Measurements from ENCODE around the gene SZRD1.

The SZRD1 gene

DNA sequence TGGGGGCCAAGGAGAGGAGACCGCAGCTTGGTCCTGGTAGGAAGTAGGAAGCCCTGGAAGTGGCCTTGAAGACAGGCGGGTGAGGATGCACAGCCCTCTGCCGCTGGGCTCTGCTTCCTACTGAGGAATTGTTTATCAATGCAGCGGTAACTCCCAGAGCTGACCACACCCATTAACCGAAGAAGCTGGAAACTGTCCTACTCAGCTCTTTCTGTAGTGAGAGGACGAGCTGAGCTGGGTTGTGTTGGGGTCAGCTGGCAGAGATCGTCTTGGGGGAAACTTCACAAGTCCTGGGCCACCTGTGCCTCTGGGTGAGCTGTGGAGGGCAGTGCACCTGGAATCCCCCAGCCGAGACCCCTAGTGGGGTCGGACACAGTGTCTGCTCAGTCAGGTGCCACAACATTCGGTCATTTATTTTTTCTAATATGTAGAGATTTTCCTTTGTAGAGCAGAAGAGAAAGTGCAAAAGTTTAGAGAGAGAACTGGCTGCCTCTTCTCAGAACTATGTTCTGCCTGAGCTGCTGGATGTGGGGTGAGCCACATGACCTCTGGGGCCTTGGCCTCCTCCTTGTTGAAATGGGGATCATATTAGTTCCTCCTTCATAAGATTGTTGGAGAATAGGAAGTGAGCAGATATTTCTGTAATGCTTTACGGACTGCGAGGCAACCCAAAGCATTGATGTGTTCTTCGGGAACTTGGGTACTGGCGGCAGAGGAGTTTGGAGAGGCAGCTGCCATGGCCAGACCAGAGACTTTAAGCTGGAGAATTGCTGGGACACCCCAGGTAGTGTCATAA lies 77.1 kb downstream of the SZRD1 start:
- no peak overlapping the region for H3K27ac ChIP-seq (ENCODE audit: low read length, poor library complexity, severe bottlenecking)
- no peak overlapping the region for H3K4ac ChIP-seq (ENCODE audit: low read depth in 1 of 2, low read length in 2 of 2)
- no peak overlapping the region for H4K8ac ChIP-seq (ENCODE audit: low read length)
- no peak overlapping the region for H3K23ac ChIP-seq (ENCODE audit: low read length in 2 of 2)
- 90% methylated on average over 12 of the region's 14 CpGs for WGBS
- H2AK5ac ChIP-seq (ENCODE audit: low read length, severe bottlenecking), result no peak overlapping the region
- no peak overlapping the region for H3K18ac ChIP-seq (ENCODE audit: low read depth in 1 of 2, low read length in 2 of 2)
- no peak overlapping the region for H4K91ac ChIP-seq (ENCODE audit: low read length)
- H2AFZ ChIP-seq (ENCODE audit: low read depth, low read length), result no peak overlapping the region
- H2BK5ac ChIP-seq (ENCODE audit: low read depth, low read length, poor library complexity, severe bottlenecking), result no peak overlapping the region
- no peaks in the 10 kb centered on the region for H3K27me3 ChIP-seq (ENCODE audit: control insufficient read depth in 1 of 2, insufficient read depth in 1 of 2, low read length in 2 of 2)
- no peaks in the 10 kb centered on the region for H3K9me3 ChIP-seq (ENCODE audit: control insufficient read depth, low read length)
- no peak overlapping the region for H3K4me2 ChIP-seq (ENCODE audit: low read length, poor library complexity, severe bottlenecking)
- H3K79me1 ChIP-seq (replicated peaks; ENCODE audit: low read length, poor library complexity, severe bottlenecking), result peaks cover 34% of the 10 kb centered on the region
- peak overlapping the region; percentile 14 for H3K9ac ChIP-seq (ENCODE audit: low read length)
- DNase-seq, result peak; percentile 20
- no peak overlapping the region for H3K14ac ChIP-seq (ENCODE audit: low read length in 2 of 2)
- peaks cover 15% of the 10 kb centered on the region for H3K4me1 ChIP-seq (ENCODE audit: control insufficient read depth, insufficient read depth, low read depth, low read length)
- H3K36me3 ChIP-seq (ENCODE audit: control insufficient read depth in 1 of 2, insufficient read depth in 2 of 2, low read depth in 1 of 2, low read length in 2 of 2), result peaks cover 63 to 64% of the 10 kb centered on the region in 2 experiments
- no peak overlapping the region for H2BK12ac ChIP-seq (ENCODE audit: low read length in 2 of 2)
- H3K4me3 ChIP-seq (ENCODE audit: insufficient read depth in 1 of 2, low read depth in 1 of 2, low read length in 2 of 2), result no peak overlapping the region
- no peak overlapping the region for H2BK120ac ChIP-seq (ENCODE audit: low read depth, low read length)
- no peak overlapping the region for H2BK15ac ChIP-seq (ENCODE audit: low read depth, poor library complexity, severe bottlenecking)

DNA sequence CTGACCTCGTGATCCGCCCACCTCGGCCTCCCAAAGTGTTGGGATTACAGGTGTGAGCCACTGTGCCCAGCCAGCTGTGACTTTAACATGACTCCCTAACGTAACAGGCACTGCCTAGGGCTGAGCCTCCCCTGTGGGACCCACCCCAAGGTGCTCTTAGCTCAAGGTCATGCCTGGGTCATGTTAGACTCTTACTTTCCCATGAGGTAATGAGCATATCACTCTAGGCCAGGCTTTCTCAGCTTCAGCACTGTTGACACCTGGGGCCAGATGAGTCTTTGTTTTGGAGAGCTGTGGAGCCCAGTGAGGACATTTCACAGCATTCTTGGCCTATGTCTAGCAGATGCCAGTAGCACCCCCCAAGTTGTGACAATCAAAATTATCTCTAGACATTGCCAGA lies 78.0 kb downstream of the SZRD1 start:
- Histone ChIP-seq H4K8ac (ENCODE audit: low read length) (no peak overlapping the region), H3K9ac (ENCODE audit: low read length) (no peak overlapping the region), H4K91ac (ENCODE audit: low read length) (no peak overlapping the region), H2BK5ac (ENCODE audit: low read depth, low read length, poor library complexity, severe bottlenecking) (no peak overlapping the region), H3K23ac (ENCODE audit: low read length in 2 of 2) (no peak overlapping the region), H2AK5ac (ENCODE audit: low read length, severe bottlenecking) (no peak overlapping the region), H3K4me1 (ENCODE audit: control insufficient read depth, insufficient read depth, low read depth, low read length) (peaks cover 15% of the 10 kb centered on the region), H2AFZ (ENCODE audit: low read depth, low read length) (no peak overlapping the region), H2BK120ac (ENCODE audit: low read depth, low read length) (no peak overlapping the region), H3K36me3 (ENCODE audit: control insufficient read depth in 1 of 2, insufficient read depth in 2 of 2, low read depth in 1 of 2, low read length in 2 of 2) (peaks cover 70 to 72% of the 10 kb centered on the region in 2 experiments), H2BK15ac (ENCODE audit: low read depth, poor library complexity, severe bottlenecking) (no peak overlapping the region), H3K14ac (ENCODE audit: low read length in 2 of 2) (no peak overlapping the region), H3K27ac (ENCODE audit: low read length, poor library complexity, severe bottlenecking) (no peak overlapping the region), H3K4me2 (ENCODE audit: low read length, poor library complexity, severe bottlenecking) (no peak overlapping the region), H3K79me1 (replicated peaks; ENCODE audit: low read length, poor library complexity, severe bottlenecking) (peaks cover 36% of the 10 kb centered on the region), H3K4ac (ENCODE audit: low read depth in 1 of 2, low read length in 2 of 2) (no peak overlapping the region), H3K18ac (ENCODE audit: low read depth in 1 of 2, low read length in 2 of 2) (no peak overlapping the region), H3K27me3 (ENCODE audit: control insufficient read depth in 1 of 2, insufficient read depth in 1 of 2, low read length in 2 of 2) (no peaks in the 10 kb centered on the region), H3K9me3 (ENCODE audit: control insufficient read depth, low read length) (no peaks in the 10 kb centered on the region), H3K4me3 (ENCODE audit: insufficient read depth in 1 of 2, low read depth in 1 of 2, low read length in 2 of 2) (no peak overlapping the region), H2BK12ac (ENCODE audit: low read length in 2 of 2) (no peak overlapping the region)
- DNase-seq, result no peak
- WGBS, result 96% methylated on average over 4 of the region's 4 CpGs

DNA sequence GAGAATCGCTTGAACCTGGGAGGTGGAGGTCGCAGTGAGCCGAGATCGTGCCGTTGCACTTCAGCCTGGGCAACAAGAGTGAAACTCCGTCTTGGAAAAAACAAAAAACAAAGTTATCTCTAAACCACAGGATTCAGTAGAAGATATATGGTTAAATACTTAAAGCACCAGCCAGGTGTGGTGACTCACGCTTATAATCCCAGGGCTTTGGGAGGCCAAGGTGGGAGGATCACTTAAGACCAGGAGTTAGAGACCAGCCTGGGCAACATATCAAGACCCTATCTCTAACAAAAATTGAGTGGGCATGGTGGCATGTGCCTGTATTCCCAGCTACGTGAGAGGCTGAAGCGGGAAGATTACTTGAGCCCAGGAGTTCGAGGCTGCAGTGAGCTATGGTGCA lies 79.1 kb downstream of the SZRD1 start:
- Histone ChIP-seq H2BK15ac (ENCODE audit: low read depth, poor library complexity, severe bottlenecking) (no peak overlapping the region), H3K14ac (ENCODE audit: low read length in 2 of 2) (no peak overlapping the region), H2AFZ (ENCODE audit: low read depth, low read length) (no peak overlapping the region), H3K27ac (ENCODE audit: low read length, poor library complexity, severe bottlenecking) (no peak overlapping the region), H2BK120ac (ENCODE audit: low read depth, low read length) (no peak overlapping the region), H2BK5ac (ENCODE audit: low read depth, low read length, poor library complexity, severe bottlenecking) (no peak overlapping the region), H3K4ac (ENCODE audit: low read depth in 1 of 2, low read length in 2 of 2) (no peak overlapping the region), H2AK5ac (ENCODE audit: low read length, severe bottlenecking) (no peak overlapping the region), H3K4me1 (ENCODE audit: control insufficient read depth, insufficient read depth, low read depth, low read length) (peaks cover 12% of the 10 kb centered on the region), H3K36me3 (ENCODE audit: control insufficient read depth in 1 of 2, insufficient read depth in 2 of 2, low read depth in 1 of 2, low read length in 2 of 2) (peaks cover 73 to 83% of the 10 kb centered on the region in 2 experiments), H3K4me3 (ENCODE audit: insufficient read depth in 1 of 2, low read depth in 1 of 2, low read length in 2 of 2) (no peak overlapping the region), H3K9me3 (ENCODE audit: control insufficient read depth, low read length) (no peaks in the 10 kb centered on the region), H4K91ac (ENCODE audit: low read length) (no peak overlapping the region), H3K18ac (ENCODE audit: low read depth in 1 of 2, low read length in 2 of 2) (no peak overlapping the region), H3K79me1 (replicated peaks; ENCODE audit: low read length, poor library complexity, severe bottlenecking) (peaks cover 34% of the 10 kb centered on the region), H4K8ac (ENCODE audit: low read length) (no peak overlapping the region), H2BK12ac (ENCODE audit: low read length in 2 of 2) (no peak overlapping the region), H3K4me2 (ENCODE audit: low read length, poor library complexity, severe bottlenecking) (no peak overlapping the region), H3K23ac (ENCODE audit: low read length in 2 of 2) (no peak overlapping the region), H3K9ac (ENCODE audit: low read length) (no peak overlapping the region), H3K27me3 (ENCODE audit: control insufficient read depth in 1 of 2, insufficient read depth in 1 of 2, low read length in 2 of 2) (no peaks in the 10 kb centered on the region)
- 95% methylated on average over 5 of the region's 10 CpGs for WGBS
- DNase-seq, result no peak

DNA sequence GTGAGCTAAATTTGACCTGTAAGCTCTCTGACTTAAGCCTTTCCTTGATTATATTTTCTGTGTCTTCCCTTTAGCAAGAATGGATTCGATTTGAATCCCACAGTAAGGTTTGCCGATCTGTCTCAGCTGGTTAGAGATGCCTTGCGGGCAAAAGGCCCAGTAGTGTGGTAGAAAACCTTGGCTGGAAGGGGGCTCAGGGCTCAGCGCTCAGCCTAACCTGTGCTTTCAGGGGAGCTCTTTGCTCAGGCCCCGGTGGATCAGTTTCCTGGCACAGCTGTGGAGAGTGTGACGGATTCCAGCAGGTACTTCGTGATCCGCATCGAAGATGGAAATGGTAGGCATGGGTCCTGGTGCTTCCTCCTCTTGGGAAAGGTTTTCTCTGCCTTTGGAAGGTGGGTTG lies 80.6 kb downstream of the SZRD1 start:
- Histone ChIP-seq H4K8ac (ENCODE audit: low read length) (no peak overlapping the region), H3K27me3 (ENCODE audit: control insufficient read depth in 1 of 2, insufficient read depth in 1 of 2, low read length in 2 of 2) (no peaks in the 10 kb centered on the region), H3K4ac (ENCODE audit: low read depth in 1 of 2, low read length in 2 of 2) (no peak overlapping the region), H3K18ac (ENCODE audit: low read depth in 1 of 2, low read length in 2 of 2) (no peak overlapping the region), H4K91ac (ENCODE audit: low read length) (no peak overlapping the region), H2BK5ac (ENCODE audit: low read depth, low read length, poor library complexity, severe bottlenecking) (no peak overlapping the region), H2AFZ (ENCODE audit: low read depth, low read length) (no peak overlapping the region), H3K9ac (ENCODE audit: low read length) (no peak overlapping the region), H2BK120ac (ENCODE audit: low read depth, low read length) (no peak overlapping the region), H3K79me1 (replicated peaks; ENCODE audit: low read length, poor library complexity, severe bottlenecking) (peaks cover 44% of the 10 kb centered on the region), H3K36me3 (ENCODE audit: control insufficient read depth in 1 of 2, insufficient read depth in 2 of 2, low read depth in 1 of 2, low read length in 2 of 2) (peaks cover 78 to 92% of the 10 kb centered on the region in 2 experiments), H3K4me1 (ENCODE audit: control insufficient read depth, insufficient read depth, low read depth, low read length) (peaks cover 8% of the 10 kb centered on the region), H3K4me3 (ENCODE audit: insufficient read depth in 1 of 2, low read depth in 1 of 2, low read length in 2 of 2) (no peak overlapping the region), H3K27ac (ENCODE audit: low read length, poor library complexity, severe bottlenecking) (no peak overlapping the region), H2BK12ac (ENCODE audit: low read length in 2 of 2) (no peak overlapping the region), H3K14ac (ENCODE audit: low read length in 2 of 2) (no peak overlapping the region), H2BK15ac (ENCODE audit: low read depth, poor library complexity, severe bottlenecking) (no peak overlapping the region), H2AK5ac (ENCODE audit: low read length, severe bottlenecking) (no peak overlapping the region), H3K4me2 (ENCODE audit: low read length, poor library complexity, severe bottlenecking) (no peak overlapping the region), H3K9me3 (ENCODE audit: control insufficient read depth, low read length) (no peaks in the 10 kb centered on the region), H3K23ac (ENCODE audit: low read length in 2 of 2) (no peak overlapping the region)
- DNase-seq, result no peak
- WGBS, result 97% methylated on average over 9 of the region's 9 CpGs
